Activated CD8-positive, alpha-beta memory T cell treated with anti-CD3 and anti-CD28 coated beads, Interleukin-2, amount 50 U/mL, for 48 hours (primary cell): ENCODE data around the gene SIGLEC1.

Experiments
- DNase-seq: peaks from one replicate; pipeline ENCODE4 v3.0.0-alpha.2; 2020

The SIGLEC1 gene

DNA sequence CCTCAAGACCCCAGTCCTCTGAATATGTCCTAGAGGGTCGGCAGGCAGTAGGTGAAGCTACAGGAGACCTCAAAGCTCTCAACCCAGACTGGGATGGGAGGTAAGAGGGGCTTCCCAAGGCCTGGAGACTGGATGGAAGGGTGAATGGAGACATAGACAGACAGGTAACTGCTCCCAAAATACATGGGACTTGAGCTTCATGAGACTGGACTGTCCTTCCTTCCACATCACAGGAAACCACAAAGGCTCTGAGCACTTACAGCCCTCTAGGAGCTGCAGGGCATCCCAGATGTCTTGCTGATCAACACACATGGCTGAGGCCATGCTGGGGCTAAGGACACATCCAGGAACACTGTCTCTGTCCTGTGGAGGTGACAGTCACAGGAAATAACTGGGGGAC is 31.6 kb upstream of the SIGLEC1 start:
- no peak for DNase-seq

- no peak for DNase-seq
Observed at GRCh38 chr20:3743251-3743650, 30.9 kb upstream of the SIGLEC1 start.

- no peak for DNase-seq
Observed at GRCh38 chr20:3741836-3742458, 29.5 kb upstream of the SIGLEC1 start.

GRCh38 chr20:3740615-3741301 is 28.4 kb upstream of the SIGLEC1 start:
- DNase-seq = no peak

DNA sequence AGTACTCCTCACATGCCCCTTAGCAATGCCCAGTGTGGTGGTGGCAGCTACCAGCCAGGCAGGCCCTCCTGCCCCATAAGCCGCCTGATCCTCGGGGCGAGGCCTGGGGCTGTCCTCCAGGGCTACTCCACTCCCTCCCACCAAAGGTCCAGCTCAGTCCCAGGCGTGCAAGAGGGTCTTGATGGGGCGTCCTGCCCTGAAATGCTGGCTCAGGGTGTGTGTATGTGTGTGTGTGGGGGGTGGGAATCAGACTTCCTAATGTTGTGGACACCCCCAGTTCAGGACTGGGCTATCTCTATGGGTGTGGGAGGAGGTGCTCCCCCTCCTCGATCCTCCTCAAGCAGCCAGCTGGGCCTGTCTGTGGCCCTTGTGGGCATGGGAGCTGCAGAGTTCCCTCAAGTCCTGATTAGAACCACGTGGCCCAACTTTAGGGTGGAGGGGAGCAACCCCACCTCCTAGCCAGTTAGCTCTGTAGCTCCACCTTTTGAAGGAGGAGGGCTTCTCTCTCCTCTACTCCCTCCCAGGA is 27.6 kb upstream of the SIGLEC1 start:
- DNase-seq = no peak

DNA sequence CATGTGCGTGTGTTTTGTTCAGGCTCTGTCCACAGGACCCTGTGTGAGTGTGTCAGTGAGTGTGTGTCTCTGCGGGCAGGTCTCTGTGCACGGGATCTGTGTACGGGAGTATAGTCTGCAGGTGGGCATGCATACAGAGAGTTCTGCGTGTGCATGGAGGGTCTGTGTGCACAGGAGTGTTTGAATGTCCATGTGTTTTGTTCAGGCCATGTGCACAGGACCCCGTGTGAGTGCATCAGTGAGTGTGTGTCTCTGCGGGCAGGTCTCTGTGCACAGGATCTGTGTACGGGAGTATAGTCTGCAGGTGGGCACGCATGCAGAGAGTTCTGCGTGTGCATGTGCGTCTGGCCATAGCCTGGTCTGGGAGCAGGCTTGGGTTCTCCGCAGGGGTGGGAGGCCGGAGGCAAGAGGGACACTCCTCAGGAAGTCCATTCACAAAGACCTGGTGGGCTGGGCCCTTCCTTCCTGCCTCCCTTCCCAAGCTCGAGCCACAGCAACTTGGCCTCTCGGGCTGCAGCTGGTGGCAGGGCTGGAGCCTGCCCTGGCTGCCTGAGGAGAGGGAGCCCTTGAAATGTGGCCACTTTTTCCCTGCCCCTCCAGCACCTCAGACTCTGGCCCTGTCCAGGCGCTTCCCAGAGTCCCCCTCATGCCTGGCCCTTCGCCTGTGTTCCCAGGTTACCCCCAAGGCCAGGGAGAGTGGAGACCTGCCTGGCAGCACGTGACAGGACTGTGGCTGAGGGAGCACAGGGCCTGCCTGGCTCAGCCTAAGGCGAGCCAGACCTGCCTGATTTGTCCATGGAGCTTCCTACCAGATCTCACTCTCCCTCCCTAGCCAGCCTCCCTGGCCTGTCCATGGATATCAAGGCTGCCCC is 26.9 kb upstream of the SIGLEC1 start:
- no peak for DNase-seq

- no peak for DNase-seq
Observed at GRCh38 chr20:3738111-3739053, 26.0 kb upstream of the SIGLEC1 start.

GRCh38 chr20:3735768-3736167 is 23.4 kb upstream of the SIGLEC1 start:
- DNase-seq = no peak

DNA sequence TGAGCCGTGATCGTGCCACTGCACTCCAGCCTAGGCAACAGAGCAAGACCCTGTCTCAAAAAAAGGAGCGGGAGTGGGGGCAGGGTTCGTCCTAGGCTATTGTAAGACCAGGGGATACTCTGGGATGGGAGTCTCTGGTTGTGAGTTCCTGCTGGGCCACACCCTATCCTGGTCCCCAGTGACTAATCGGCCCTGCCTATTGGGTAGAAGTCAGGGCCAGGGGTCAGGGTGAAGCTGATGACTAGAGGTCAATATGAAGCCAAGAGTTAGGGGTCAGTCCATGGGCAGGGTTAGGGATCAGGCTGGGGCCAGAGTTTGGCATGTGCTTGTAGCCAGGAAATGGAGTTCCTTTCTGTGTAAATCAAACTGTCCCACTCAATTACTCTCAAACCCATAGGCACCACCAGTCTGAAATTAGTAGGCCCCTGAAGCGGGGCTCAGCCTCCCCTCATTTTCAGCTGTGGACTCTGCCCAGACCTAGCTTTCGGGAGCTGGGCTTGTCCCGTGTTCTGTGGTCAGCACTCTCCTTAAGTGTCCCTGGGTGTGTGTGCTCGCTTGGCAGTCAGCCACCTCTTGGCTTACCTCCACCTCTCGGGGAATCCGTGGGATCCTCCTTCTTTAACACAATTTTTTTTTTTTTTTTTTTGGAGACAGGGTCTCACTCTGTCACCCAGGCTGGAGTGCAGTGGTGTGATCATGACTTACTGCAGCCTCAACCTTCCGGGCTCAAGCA is 21.9 kb upstream of the SIGLEC1 start:
- no peak for DNase-seq

DNA sequence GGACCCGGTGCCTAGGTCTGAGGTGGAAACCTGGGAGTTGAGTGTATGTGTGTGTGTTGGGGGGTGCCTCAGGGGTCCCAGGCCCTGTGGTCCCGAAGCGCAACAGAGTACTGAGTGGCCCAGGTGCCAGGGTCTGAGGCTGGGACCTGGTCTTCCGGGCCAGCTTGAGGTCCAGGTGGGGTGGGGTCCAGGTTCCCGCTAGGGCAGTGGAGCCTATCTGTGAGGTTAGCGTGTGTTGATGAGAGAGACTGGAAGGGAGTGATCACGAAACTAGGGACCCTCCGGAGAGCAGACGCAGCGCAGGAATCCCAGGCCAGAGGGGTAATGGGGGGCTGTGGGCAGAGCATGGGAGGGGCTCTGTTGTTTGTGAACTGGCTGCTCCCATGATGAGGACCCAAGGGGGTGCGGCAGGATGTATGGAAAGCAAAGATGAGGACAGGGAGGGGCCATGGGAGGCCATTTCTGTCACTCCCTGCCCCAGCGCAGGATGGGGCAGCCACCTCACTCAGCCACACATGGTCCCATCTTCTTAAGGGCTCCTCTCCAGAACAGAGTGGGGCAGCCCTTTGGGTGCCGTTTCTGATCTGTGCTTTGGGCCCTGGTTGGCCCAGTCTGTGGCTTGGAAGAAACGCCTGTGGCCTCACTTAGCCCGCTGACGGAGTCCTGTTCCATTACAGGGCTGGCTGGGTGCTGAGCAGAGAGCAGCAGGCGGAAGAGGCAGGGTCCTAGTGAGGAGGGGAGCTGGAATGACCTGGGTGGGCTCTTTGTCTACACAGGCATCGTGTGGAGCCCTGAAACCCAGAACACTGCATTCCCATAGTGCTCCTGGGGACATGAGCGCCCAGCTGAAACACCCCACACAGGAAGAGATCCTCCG is 21.0 kb upstream of the SIGLEC1 start:
- no peak for DNase-seq

GRCh38 chr20:3732327-3733118 is 20.1 kb upstream of the SIGLEC1 start, which contains the start of gene HSPA12B:
TSS of gene HSPA12B (plus strand) at chr20:3732685. CDS start at chr20:3738675, 5,990 bp downstream.
- peak; percentile 50 for DNase-seq

DNA sequence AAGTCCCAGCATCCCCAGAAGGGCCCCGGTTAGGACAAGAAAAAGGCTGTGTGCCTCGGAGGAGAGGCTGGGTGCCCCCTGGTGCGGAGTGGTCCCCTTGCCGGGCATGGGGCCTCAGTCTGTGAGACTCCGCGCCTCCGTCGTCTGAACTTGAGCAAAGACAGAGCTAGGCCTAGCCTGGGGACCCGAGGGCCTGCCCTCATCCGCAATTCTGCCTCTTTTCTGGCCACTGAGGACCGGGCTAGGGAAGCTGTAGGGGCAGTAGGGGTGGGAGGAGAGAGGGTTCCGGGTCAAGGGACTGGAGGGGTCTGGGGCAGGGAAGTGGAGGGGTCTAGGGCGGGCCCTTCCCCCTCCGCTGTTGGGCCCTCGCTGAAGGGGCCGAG is 19.5 kb upstream of the SIGLEC1 start:
- no peak for DNase-seq

DNA sequence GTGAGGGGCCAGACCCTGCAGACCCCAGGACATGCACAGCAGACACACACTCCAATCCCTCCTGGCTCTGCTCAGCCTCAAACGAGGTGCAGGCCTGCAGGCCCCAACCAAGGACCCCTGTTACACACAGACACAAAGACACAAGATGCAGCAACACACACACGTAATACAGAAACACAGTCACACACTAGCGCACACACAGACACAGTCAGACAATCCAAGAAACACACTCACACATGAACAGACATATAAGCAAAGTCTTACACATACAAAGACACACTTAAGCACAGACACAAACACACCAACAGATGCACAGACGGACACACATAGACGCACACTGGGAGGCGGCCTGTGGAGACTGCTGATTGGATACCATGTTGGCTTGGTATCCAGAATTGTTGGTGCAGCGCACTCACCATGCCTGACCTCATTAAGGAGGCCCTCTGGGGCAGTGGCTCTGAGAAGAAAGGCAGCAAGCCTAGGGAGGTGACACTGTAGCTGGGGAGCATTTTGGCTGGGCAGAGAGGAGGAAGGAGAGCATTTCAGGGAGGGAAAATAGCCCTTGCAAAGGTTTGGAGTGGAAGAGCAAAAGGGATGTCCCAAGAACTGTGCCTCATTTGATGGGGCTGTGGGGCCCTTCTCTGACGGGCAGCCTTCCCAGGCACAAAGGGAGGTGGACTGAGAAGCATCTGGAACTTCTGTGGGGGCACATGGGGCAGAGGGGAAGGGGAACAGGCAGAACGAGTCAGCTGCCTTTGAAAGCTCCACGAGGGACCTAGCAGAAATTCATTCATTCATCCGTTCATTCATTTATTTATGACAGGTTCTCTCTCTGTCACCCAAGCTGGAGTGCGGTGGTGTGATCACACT is 18.6 kb upstream of the SIGLEC1 start:
- no peak for DNase-seq

- no peak for DNase-seq
Observed at GRCh38 chr20:3729811-3730540, 17.6 kb upstream of the SIGLEC1 start.

DNA sequence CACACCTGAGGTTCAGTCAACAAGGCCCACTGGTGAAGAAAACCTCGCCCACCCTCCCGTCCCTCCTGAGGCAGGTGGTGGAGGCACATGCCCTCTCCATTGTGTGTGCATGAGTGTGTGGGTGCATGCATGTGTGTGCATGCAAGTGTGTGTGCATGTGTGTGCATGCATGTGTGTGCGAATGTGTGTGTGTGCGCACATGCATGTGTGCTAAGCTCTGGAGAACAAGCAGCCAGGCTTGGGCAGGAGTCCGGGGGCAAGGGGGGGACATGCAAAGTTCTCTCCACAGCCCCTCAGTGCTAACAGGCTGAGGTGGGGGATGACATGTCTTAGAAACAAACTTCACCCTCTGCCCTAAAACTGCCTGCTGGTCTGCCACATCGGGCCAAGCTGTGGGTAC is 17.0 kb upstream of the SIGLEC1 start:
- no peak for DNase-seq

DNA sequence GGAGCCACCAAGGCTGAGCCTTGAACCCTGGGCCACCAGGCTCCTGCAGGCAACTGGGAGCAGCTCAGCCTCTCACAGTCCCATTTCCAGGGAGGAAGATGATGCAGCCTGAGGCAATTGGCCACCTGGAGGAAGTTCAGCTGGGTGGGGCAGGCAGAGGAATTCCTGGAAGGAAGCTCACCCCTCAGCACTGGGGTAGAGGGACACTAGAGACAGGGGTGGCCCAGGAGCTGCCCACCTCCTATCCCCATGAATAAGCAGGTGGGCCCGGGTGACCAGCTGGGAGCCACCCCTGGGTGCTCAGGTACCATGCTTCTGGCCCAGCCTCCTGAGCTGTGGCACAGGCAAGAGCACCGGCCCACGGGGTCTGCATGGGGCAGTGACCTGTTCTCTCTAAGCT is 16.5 kb upstream of the SIGLEC1 start:
- DNase-seq = no peak

DNA sequence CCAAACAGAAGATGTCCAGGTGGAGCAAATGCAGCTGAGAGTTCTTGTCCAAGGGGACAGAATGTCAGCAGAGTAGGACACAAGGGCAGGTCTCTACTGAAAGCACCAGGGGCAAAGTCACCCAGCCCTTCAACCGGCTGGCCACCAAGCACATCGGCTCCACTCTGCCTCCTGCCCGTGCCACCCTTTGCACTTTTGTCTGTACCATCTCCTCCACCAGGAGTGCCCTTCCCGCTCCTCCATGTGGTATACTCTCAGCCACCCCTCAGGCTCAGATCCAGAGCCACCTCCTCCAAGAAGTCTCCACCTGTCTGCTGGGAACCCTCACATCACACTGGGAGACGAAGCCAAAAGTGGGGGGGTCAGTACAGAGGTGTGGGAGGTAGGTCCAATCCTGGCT is 16.0 kb upstream of the SIGLEC1 start:
- DNase-seq = no peak

DNA sequence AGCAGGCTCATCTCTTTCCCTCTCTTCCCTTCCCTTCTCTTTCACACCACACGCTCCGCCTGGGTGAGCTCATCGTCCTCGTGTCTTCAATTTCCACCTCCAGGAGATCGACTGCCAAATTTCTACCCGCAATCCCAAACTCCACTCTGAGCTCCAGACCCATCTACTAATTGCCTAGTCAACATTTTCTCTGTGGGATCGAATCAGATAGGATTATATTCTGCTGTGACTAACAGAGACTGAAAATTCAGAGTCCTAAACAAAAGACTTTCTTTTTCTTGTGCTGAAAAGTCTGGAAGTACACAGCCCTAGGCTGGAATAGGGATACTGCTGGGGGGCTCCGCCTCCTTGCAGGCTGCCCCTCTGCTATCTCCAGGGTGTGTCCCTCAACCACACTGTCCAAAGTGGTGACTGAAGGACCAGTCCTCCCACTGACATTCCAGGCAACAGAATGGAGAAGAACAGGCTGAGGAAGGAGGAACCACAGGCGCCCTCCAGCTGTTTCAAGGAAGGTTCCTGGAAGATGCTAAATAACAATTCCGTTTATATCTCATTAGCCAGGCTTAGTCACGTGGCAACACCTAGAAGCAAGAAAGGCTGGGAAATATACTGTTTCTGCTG is 15.1 kb upstream of the SIGLEC1 start:
- DNase-seq = no peak
